ENCODE results near the gene SLC25A13.

SLC25A13 gene

GRCh38 chr7:96131525-96131924, 190.4 kb downstream of the SLC25A13 start:
- Histone ChIP-seq H4K12ac (ENCODE audit: low read depth, low read length) (no peak overlapping the region), H3K14ac (ENCODE audit: low read length) (no peak overlapping the region), H4K91ac (ENCODE audit: low read depth, low read length) (no peak overlapping the region), H2BK120ac (ENCODE audit: insufficient read depth, low read length, poor library complexity) (no peak overlapping the region), H3K9ac (ENCODE audit: low read length) (no peak overlapping the region), H3K79me2 (ENCODE audit: control insufficient read depth, insufficient read depth, low read length, poor library complexity) (no peaks in the 10 kb centered on the region), H3K4ac (ENCODE audit: low read depth, low read length) (no peak overlapping the region), H4K8ac (ENCODE audit: low read depth, low read length) (no peak overlapping the region), H3K27ac (ENCODE audit: low read depth, low read length) (no peak overlapping the region), H3K27me3 (ENCODE audit: insufficient read depth, low read length) (no peaks in the 10 kb centered on the region), H3K18ac (ENCODE audit: low read length) (no peak overlapping the region), H3K4me3 (ENCODE audit: low read depth, low read length) (no peak overlapping the region), H2AFZ (ENCODE audit: insufficient read depth, low read length, poor library complexity) (no peak overlapping the region), H3K9me3 (ENCODE audit: insufficient read depth, low read depth, low read length) (no peaks in the 10 kb centered on the region), H2AK5ac (ENCODE audit: low read length) (no peak overlapping the region), H2BK12ac (ENCODE audit: low read length) (no peak overlapping the region), H2BK5ac (ENCODE audit: low read depth, low read length, poor library complexity) (no peak overlapping the region), H3K79me1 (ENCODE audit: low read length) (peaks cover 2% of the 10 kb centered on the region), H3K23ac (ENCODE audit: low read length) (no peak overlapping the region), H3K4me1 (ENCODE audit: control insufficient read depth in 1 of 2, insufficient read depth in 2 of 2, low read length in 2 of 2) (peaks cover 3 to 8% of the 10 kb centered on the region in 2 experiments), H3K36me3 (ENCODE audit: control insufficient read depth in 1 of 2, insufficient read depth in 2 of 2, low read length in 2 of 2) (peaks cover 2 to 5% of the 10 kb centered on the region in 2 experiments), H3K4me2 (ENCODE audit: low read length) (no peak overlapping the region)
- WGBS (ENCODE audit: extremely low coverage, insufficient coverage, insufficient read length), result no CpG with 5 or more reads among the region's 3 CpGs
- no peak for DNase-seq

DNA sequence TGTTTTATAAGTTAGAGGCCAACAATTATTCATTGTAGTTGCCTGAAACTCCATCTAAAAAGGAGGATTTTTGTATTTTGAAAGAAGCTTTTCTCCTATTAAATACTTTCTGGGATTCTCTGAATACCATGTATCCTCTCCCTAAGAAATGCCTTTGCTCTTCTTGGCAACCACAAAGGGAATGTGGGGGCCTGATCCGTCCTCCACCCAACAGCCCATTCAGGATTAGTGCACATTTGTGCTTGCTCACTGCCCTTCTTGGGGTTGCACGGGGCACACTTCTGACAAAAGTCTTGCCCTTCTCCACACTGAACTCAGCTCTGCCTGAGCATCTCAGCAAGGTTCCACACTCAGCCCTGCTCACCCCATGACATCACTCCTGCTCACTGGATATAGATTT, 194.2 kb downstream of the SLC25A13 start:
- Histone ChIP-seq H2AK5ac (ENCODE audit: low read length) (no peak overlapping the region), H3K27ac (ENCODE audit: low read depth, low read length) (no peak overlapping the region), H3K9ac (ENCODE audit: low read length) (peak overlapping the region; percentile 6), H3K18ac (ENCODE audit: low read length) (no peak overlapping the region), H2BK12ac (ENCODE audit: low read length) (no peak overlapping the region), H2BK5ac (ENCODE audit: low read depth, low read length, poor library complexity) (no peak overlapping the region), H3K79me1 (ENCODE audit: low read length) (no peaks in the 10 kb centered on the region), H3K4ac (ENCODE audit: low read depth, low read length) (no peak overlapping the region), H4K12ac (ENCODE audit: low read depth, low read length) (no peak overlapping the region), H2AFZ (ENCODE audit: insufficient read depth, low read length, poor library complexity) (no peak overlapping the region), H4K91ac (ENCODE audit: low read depth, low read length) (no peak overlapping the region), H3K9me3 (ENCODE audit: insufficient read depth, low read depth, low read length) (no peaks in the 10 kb centered on the region), H4K8ac (ENCODE audit: low read depth, low read length) (no peak overlapping the region), H3K4me2 (ENCODE audit: low read length) (no peak overlapping the region), H3K4me1 (ENCODE audit: control insufficient read depth in 1 of 2, insufficient read depth in 2 of 2, low read length in 2 of 2) (peaks cover 0 to 5% of the 10 kb centered on the region in 2 experiments), H3K23ac (ENCODE audit: low read length) (no peak overlapping the region), H3K14ac (ENCODE audit: low read length) (no peak overlapping the region), H3K79me2 (ENCODE audit: control insufficient read depth, insufficient read depth, low read length, poor library complexity) (no peaks in the 10 kb centered on the region), H3K4me3 (ENCODE audit: low read depth, low read length) (no peak overlapping the region), H3K36me3 (ENCODE audit: control insufficient read depth in 1 of 2, insufficient read depth in 2 of 2, low read length in 2 of 2) (peaks cover 4 to 5% of the 10 kb centered on the region in 2 experiments), H3K27me3 (ENCODE audit: insufficient read depth, low read length) (no peaks in the 10 kb centered on the region), H2BK120ac (ENCODE audit: insufficient read depth, low read length, poor library complexity) (no peak overlapping the region)
- DNase-seq, result no peak
- no CpG with 5 or more reads among the region's 2 CpGs for WGBS (ENCODE audit: extremely low coverage, insufficient coverage, insufficient read length)

- Histone ChIP-seq H2BK120ac (ENCODE audit: insufficient read depth, low read length, poor library complexity) (no peak overlapping the region), H3K9me3 (ENCODE audit: insufficient read depth, low read depth, low read length) (no peaks in the 10 kb centered on the region), H3K4ac (ENCODE audit: low read depth, low read length) (no peak overlapping the region), H3K79me1 (ENCODE audit: low read length) (no peaks in the 10 kb centered on the region), H4K8ac (ENCODE audit: low read depth, low read length) (no peak overlapping the region), H3K27me3 (ENCODE audit: insufficient read depth, low read length) (no peaks in the 10 kb centered on the region), H3K14ac (ENCODE audit: low read length) (no peak overlapping the region), H3K4me3 (ENCODE audit: low read depth, low read length) (no peak overlapping the region), H2BK5ac (ENCODE audit: low read depth, low read length, poor library complexity) (no peak overlapping the region), H4K12ac (ENCODE audit: low read depth, low read length) (no peak overlapping the region), H4K91ac (ENCODE audit: low read depth, low read length) (no peak overlapping the region), H3K79me2 (ENCODE audit: control insufficient read depth, insufficient read depth, low read length, poor library complexity) (no peaks in the 10 kb centered on the region), H3K9ac (ENCODE audit: low read length) (no peak overlapping the region), H3K36me3 (ENCODE audit: control insufficient read depth in 1 of 2, insufficient read depth in 2 of 2, low read length in 2 of 2) (peaks cover 2 to 3% of the 10 kb centered on the region in 2 experiments), H3K27ac (ENCODE audit: low read depth, low read length) (no peak overlapping the region), H2AFZ (ENCODE audit: insufficient read depth, low read length, poor library complexity) (no peak overlapping the region), H3K4me1 (ENCODE audit: control insufficient read depth in 1 of 2, insufficient read depth in 2 of 2, low read length in 2 of 2) (peaks cover 0 to 2% of the 10 kb centered on the region in 2 experiments), H2AK5ac (ENCODE audit: low read length) (no peak overlapping the region), H3K23ac (ENCODE audit: low read length) (no peak overlapping the region), H3K4me2 (ENCODE audit: low read length) (no peak overlapping the region), H2BK12ac (ENCODE audit: low read length) (no peak overlapping the region), H3K18ac (ENCODE audit: low read length) (no peak overlapping the region)
- no peak for DNase-seq
Observed at GRCh38 chr7:96126382-96126781, 195.5 kb downstream of the SLC25A13 start.

GRCh38 chr7:96122746-96123145, 199.2 kb downstream of the SLC25A13 start:
- H3K27me3 ChIP-seq (ENCODE audit: insufficient read depth, low read length), result no peaks in the 10 kb centered on the region
- no peak overlapping the region for H3K4ac ChIP-seq (ENCODE audit: low read depth, low read length)
- no peak overlapping the region for H3K27ac ChIP-seq (ENCODE audit: low read depth, low read length)
- no peak overlapping the region for H2BK12ac ChIP-seq (ENCODE audit: low read length)
- WGBS (ENCODE audit: extremely low coverage, insufficient coverage, insufficient read length), result no CpG with 5 or more reads among the region's 2 CpGs
- H3K4me3 ChIP-seq (ENCODE audit: low read depth, low read length), result no peak overlapping the region
- no peak overlapping the region for H4K12ac ChIP-seq (ENCODE audit: low read depth, low read length)
- no peak overlapping the region for H4K8ac ChIP-seq (ENCODE audit: low read depth, low read length)
- H3K18ac ChIP-seq (ENCODE audit: low read length), result no peak overlapping the region
- H2AFZ ChIP-seq (ENCODE audit: insufficient read depth, low read length, poor library complexity), result no peak overlapping the region
- no peak overlapping the region for H4K91ac ChIP-seq (ENCODE audit: low read depth, low read length)
- H2AK5ac ChIP-seq (ENCODE audit: low read length), result no peak overlapping the region
- peaks cover 2% of the 10 kb centered on the region in 2 experiments for H3K36me3 ChIP-seq (ENCODE audit: control insufficient read depth in 1 of 2, insufficient read depth in 2 of 2, low read length in 2 of 2)
- no peak overlapping the region for H2BK5ac ChIP-seq (ENCODE audit: low read depth, low read length, poor library complexity)
- no peaks in the 10 kb centered on the region for H3K79me1 ChIP-seq (ENCODE audit: low read length)
- no peaks in the 10 kb centered on the region for H3K9me3 ChIP-seq (ENCODE audit: insufficient read depth, low read depth, low read length)
- H3K9ac ChIP-seq (ENCODE audit: low read length), result no peak overlapping the region
- H3K4me2 ChIP-seq (ENCODE audit: low read length), result no peak overlapping the region
- H3K23ac ChIP-seq (ENCODE audit: low read length), result no peak overlapping the region
- peaks cover 0 to under 1% of the 10 kb centered on the region in 2 experiments for H3K4me1 ChIP-seq (ENCODE audit: control insufficient read depth in 1 of 2, insufficient read depth in 2 of 2, low read length in 2 of 2)
- H3K14ac ChIP-seq (ENCODE audit: low read length), result no peak overlapping the region
- no peaks in the 10 kb centered on the region for H3K79me2 ChIP-seq (ENCODE audit: control insufficient read depth, insufficient read depth, low read length, poor library complexity)
- no peak for DNase-seq
- H2BK120ac ChIP-seq (ENCODE audit: insufficient read depth, low read length, poor library complexity), result no peak overlapping the region
